ENCODE results near the gene COX10.

DNA sequence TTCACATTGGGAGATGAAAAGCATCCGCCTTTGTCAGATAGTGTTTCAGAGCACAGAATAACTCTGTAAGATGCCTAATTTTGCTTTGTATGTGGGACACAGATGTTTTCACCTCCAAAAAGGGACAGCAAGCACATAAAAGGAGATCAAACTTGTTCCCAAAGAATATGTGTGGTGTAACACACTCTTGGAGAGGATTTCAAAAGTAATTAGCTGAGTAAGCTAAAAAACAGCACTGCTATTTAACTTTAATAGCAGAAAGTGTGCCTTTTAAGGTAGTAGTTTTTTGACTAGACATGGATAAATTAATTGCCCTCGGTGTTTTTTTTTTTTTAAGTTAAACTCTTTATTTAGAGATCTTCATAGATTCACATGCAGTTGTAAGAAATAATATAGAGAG, 65.2 kb downstream of the COX10 start:
- TF ChIP-seq, protein P1, sequence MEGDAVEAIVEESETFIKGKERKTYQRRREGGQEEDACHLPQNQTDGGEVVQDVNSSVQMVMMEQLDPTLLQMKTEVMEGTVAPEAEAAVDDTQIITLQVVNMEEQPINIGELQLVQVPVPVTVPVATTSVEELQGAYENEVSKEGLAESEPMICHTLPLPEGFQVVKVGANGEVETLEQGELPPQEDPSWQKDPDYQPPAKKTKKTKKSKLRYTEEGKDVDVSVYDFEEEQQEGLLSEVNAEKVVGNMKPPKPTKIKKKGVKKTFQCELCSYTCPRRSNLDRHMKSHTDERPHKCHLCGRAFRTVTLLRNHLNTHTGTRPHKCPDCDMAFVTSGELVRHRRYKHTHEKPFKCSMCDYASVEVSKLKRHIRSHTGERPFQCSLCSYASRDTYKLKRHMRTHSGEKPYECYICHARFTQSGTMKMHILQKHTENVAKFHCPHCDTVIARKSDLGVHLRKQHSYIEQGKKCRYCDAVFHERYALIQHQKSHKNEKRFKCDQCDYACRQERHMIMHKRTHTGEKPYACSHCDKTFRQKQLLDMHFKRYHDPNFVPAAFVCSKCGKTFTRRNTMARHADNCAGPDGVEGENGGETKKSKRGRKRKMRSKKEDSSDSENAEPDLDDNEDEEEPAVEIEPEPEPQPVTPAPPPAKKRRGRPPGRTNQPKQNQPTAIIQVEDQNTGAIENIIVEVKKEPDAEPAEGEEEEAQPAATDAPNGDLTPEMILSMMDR (IDR thresholded peaks at IDR 0.05; ENCODE audit: low read depth, low read length), result no peak
- no peak for TF ChIP-seq EZH2phosphoT487 (IDR thresholded peaks at IDR 0.05; ENCODE audit: low read depth)

All from OCI-LY3 (cell line).